Measurements from ENCODE around the gene CRABP2. TPM values are rescaled to one million over a fixed set of nuclear protein-coding genes. Genes with fewer than 3 reads are reported as not detected.

CRABP2 gene
- total and polyA plus RNA-seq, 2 donors (not counting 1 experiment from before 2014, with no cell fraction given): 0.89 to 1.2 TPM

DNA sequence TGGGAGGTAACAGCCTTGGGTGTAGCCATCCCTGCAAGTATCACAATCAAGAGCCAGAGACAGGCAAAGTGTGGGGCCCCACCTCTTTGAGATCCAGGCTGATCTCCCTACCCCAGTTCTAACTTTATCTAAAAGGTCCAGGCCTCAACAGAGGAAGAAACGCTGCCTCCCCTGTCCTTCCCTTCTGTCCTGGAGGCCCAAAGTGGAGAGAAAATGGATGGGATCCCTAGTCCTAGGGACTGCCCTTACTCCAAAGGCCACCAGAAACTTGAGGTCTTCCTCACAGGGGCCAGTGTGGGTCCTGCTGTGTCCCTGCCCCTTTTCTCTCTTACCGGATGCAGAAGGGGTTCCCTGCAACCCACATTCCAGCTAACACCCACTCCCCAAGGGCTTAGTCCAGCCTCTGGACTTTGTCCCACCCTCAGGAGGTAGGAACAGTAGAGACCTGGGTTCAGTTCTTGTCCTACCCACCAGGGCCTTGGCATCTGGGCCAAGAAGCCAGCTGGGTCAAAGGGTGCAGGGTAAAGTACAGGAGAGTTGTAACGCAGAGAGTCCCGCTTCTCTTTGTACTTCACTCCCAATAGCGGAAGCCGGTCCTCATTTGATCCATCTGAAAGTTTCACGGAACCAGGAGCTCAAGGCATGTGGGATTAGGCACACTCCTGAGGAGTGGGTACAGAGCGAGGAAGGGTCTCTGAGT lies 44.2 kb upstream of the CRABP2 start:
- ChIA-PET CTCF (interaction anchor here (3.2 kb wide), 1 partner anchor 23 kb away, joined by 24 read pairs; no protein-coding TSS in a partner anchor), POLR2A (interaction anchor here (0.6 kb wide), 1 partner anchor 617 kb away, joined by 5 read pairs; no protein-coding TSS in a partner anchor)
- Mint-ChIP-seq H3K9me3 (ENCODE audit: insufficient read depth) (no peaks in the 10 kb centered on the region), H3K4me1 (peaks cover 69% of the 10 kb centered on the region), H3K27ac (peak overlapping the region; percentile 91), H3K4me3 (peak overlapping the region; percentile 93), H3K27me3 (no peaks in the 10 kb centered on the region)
- ATAC-seq (ENCODE audit: low read depth) (no peak), DNase-seq (no peak)
- no peaks in the 10 kb centered on the region for H3K27me3 ChIP-seq (replicated peaks in 1 of 4; ENCODE audit: control extremely low read depth in 1 of 4, control insufficient read depth in 3 of 4, insufficient read depth in 4 of 4, low read length in 3 of 4)
- peaks cover 67% of the 10 kb centered on the region for H3K79me2 ChIP-seq (ENCODE audit: control insufficient read depth, insufficient read depth, low read length)
- H3K9me3 ChIP-seq (ENCODE audit: control extremely low read depth in 1 of 3, control insufficient read depth in 2 of 3, insufficient read depth in 1 of 3, low read length in 2 of 3): no peaks in the 10 kb centered on the region
- H3K4me2 ChIP-seq (replicated peaks; ENCODE audit: low read depth, low read length, poor library complexity, severe bottlenecking): peak overlapping the region; percentile 78
- peaks cover 16% of the 10 kb centered on the region for H4K20me1 ChIP-seq (ENCODE audit: control insufficient read depth, insufficient read depth, low read length, poor library complexity, severe bottlenecking)
- H3K4me1 ChIP-seq (ENCODE audit: control insufficient read depth in 2 of 2, insufficient read depth in 2 of 2, low read length in 2 of 2): peaks cover 53 to 64% of the 10 kb centered on the region in 2 donors
- H3K9ac ChIP-seq (ENCODE audit: low read length): peak overlapping the region; percentile 78
- intact Hi-C loops (cut with micrococcal nuclease): loop anchor here (5.0 kb wide), 1 partner anchor 412 kb away; the partner anchor contains the start of genes CCT3 and TSACC
- H3K27ac ChIP-seq (ENCODE audit: low read length in 2 of 2): peak overlapping the region; percentile 58 to 81
- no peak overlapping the region for H2AFZ ChIP-seq (ENCODE audit: insufficient read depth, low read depth, low read length, poor library complexity, severe bottlenecking)
- H3K36me3 ChIP-seq (replicated peaks in 1 of 2; ENCODE audit: control extremely low read depth in 1 of 2, control insufficient read depth in 1 of 2, extremely low read depth in 1 of 2, insufficient read depth in 2 of 2, low read length in 1 of 2): peaks cover 0 to 6% of the 10 kb centered on the region in 2 experiments
- H3K4me3 ChIP-seq (ENCODE audit: control extremely low read depth in 1 of 5, extremely low read depth in 1 of 5, insufficient read depth in 1 of 5, low read depth in 2 of 5, low read length in 4 of 5): peak overlapping the region in 4 of 5 experiments; percentile 72 to 95 (median 90)
- TF ChIP-seq, protein P1, sequence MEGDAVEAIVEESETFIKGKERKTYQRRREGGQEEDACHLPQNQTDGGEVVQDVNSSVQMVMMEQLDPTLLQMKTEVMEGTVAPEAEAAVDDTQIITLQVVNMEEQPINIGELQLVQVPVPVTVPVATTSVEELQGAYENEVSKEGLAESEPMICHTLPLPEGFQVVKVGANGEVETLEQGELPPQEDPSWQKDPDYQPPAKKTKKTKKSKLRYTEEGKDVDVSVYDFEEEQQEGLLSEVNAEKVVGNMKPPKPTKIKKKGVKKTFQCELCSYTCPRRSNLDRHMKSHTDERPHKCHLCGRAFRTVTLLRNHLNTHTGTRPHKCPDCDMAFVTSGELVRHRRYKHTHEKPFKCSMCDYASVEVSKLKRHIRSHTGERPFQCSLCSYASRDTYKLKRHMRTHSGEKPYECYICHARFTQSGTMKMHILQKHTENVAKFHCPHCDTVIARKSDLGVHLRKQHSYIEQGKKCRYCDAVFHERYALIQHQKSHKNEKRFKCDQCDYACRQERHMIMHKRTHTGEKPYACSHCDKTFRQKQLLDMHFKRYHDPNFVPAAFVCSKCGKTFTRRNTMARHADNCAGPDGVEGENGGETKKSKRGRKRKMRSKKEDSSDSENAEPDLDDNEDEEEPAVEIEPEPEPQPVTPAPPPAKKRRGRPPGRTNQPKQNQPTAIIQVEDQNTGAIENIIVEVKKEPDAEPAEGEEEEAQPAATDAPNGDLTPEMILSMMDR (IDR thresholded peaks at IDR 0.05): no peak
- TF ChIP-seq EZH2 (IDR thresholded peaks at IDR 0.05; ENCODE audit: borderline replicate concordance, insufficient read depth, low read depth, low read length, poor library complexity, severe bottlenecking): no peak
- WGBS (ENCODE audit: insufficient coverage): 25% methylated on average over 3 of the region's 8 CpGs
